ENCODE results near the gene BTG3.

Gene BTG3
- long read RNA-seq, donor 1, transcript BTG3-204 (2 exons, 531 nt): minor isoform, 7 of 39 reads
- long read RNA-seq, donor 1, transcript BTG3-202 (5 exons, 1,456 nt): major isoform, 30 of 39 reads
- long read RNA-seq, donor 1, partial matches to known transcripts: 0 of 39 reads
- long read RNA-seq, donor 1, other reads (novel, unspliced or antisense): 0 of 39 reads
- long read RNA-seq, donor 2, transcript BTG3-202 (5 exons, 1,456 nt): major isoform, 16 of 22 reads
- long read RNA-seq, donor 2, transcript BTG3-204 (2 exons, 531 nt): minor isoform, 5 of 22 reads
- long read RNA-seq, donor 2, partial matches to known transcripts: 0 of 22 reads
- long read RNA-seq, donor 2, other reads (novel, unspliced or antisense): 0 of 22 reads
- long read RNA-seq, donor 3, transcript BTG3-202 (5 exons, 1,456 nt): major isoform, 10 of 13 reads
- long read RNA-seq, donor 3, partial matches to known transcripts: 0 of 13 reads
- long read RNA-seq, donor 3, other reads (novel, unspliced or antisense): 0 of 13 reads
- long read RNA-seq, donor 4, transcript BTG3-202 (5 exons, 1,456 nt): major isoform, 22 of 26 reads
- long read RNA-seq, donor 4, partial matches to known transcripts: 0 of 26 reads
- long read RNA-seq, donor 4, other reads (novel, unspliced or antisense): 0 of 26 reads
- long read RNA-seq, donor 5, transcript BTG3-202 (5 exons, 1,456 nt): major isoform, 20 of 31 reads
- long read RNA-seq, donor 5, partial matches to known transcripts: 7 of 31 reads
- long read RNA-seq, donor 5, other reads (novel, unspliced or antisense): 0 of 31 reads
- long read RNA-seq, donor 6, transcript BTG3-202 (5 exons, 1,456 nt): major isoform, 19 of 25 reads
- long read RNA-seq, donor 6, partial matches to known transcripts: 0 of 25 reads
- long read RNA-seq, donor 6, other reads (novel, unspliced or antisense): 0 of 25 reads
- long read RNA-seq, donor 7, transcript BTG3-202 (5 exons, 1,456 nt): major isoform, 34 of 41 reads
- long read RNA-seq, donor 7, partial matches to known transcripts: 0 of 41 reads
- long read RNA-seq, donor 7, other reads (novel, unspliced or antisense): 0 of 41 reads
- long read RNA-seq, donor 8, transcript BTG3-202 (5 exons, 1,456 nt): major isoform, 20 of 23 reads
- long read RNA-seq, donor 8, partial matches to known transcripts: 0 of 23 reads
- long read RNA-seq, donor 8, other reads (novel, unspliced or antisense): 0 of 23 reads

GRCh38 chr21:17612565-17613241 lies at the start of gene BTG3:
Gene BTG3 (minus strand): TSS chr21:17612901. CDS start chr21:17609144, 3,757 bp downstream.
- DNase-seq: peak; percentile 95

GRCh38 chr21:17660862-17661261 lies 48.2 kb upstream of the BTG3 start:
- DNase-seq: no peak

GRCh38 chr21:17660452-17660851 lies 47.8 kb upstream of the BTG3 start:
- no peak for DNase-seq

- no peak for DNase-seq
Observed at GRCh38 chr21:17658931-17659330, 46.2 kb upstream of the BTG3 start.

GRCh38 chr21:17651526-17651925 lies 38.8 kb upstream of the BTG3 start:
- no peak for DNase-seq

- no peak for DNase-seq
Observed at GRCh38 chr21:17650292-17650691, 37.6 kb upstream of the BTG3 start.

- no peak for DNase-seq
Observed at GRCh38 chr21:17646790-17647189, 34.1 kb upstream of the BTG3 start.

GRCh38 chr21:17644186-17644585 lies 31.5 kb upstream of the BTG3 start:
- DNase-seq: no peak

- no peak for DNase-seq
Observed at GRCh38 chr21:17640821-17641220, 28.1 kb upstream of the BTG3 start.

- DNase-seq: no peak
Observed at GRCh38 chr21:17636711-17637110, 24.0 kb upstream of the BTG3 start.

- DNase-seq: no peak
Observed at GRCh38 chr21:17631195-17631594, 18.5 kb upstream of the BTG3 start.

- DNase-seq: no peak
Observed at GRCh38 chr21:17622018-17622417, 9.3 kb upstream of the BTG3 start.

GRCh38 chr21:17616831-17617230 lies 4.1 kb upstream of the BTG3 start:
- no peak for DNase-seq

- DNase-seq: no peak
Observed at GRCh38 chr21:17613242-17613676, 558 bp upstream of the BTG3 start.

- DNase-seq: peak; percentile 89
Observed at GRCh38 chr21:17612023-17612564, 607 bp downstream of the BTG3 start.

GRCh38 chr21:17611414-17612022 lies 1.2 kb downstream of the BTG3 start:
- peak; percentile 87 for DNase-seq

GRCh38 chr21:17610911-17611310 lies 1.8 kb downstream of the BTG3 start:
- DNase-seq: no peak

GRCh38 chr21:17609681-17610080 lies 3.0 kb downstream of the BTG3 start:
- DNase-seq: no peak

- no peak for DNase-seq
Observed at GRCh38 chr21:17607684-17608083, 5.0 kb downstream of the BTG3 start.

- no peak for DNase-seq
Observed at GRCh38 chr21:17602874-17603273, 9.8 kb downstream of the BTG3 start.

GRCh38 chr21:17598437-17598836 lies 14.3 kb downstream of the BTG3 start:
- no peak for DNase-seq
